GM18520 (cell line): ENCODE results near the gene DEFB132.

ENCODE experiments used
- ATAC-seq: cut with Tn5 transposase; IDR thresholded peaks from one replicate; pipeline ENCODE4 v1.9.1; 2021; ENCODE audit not compliant: unreplicated experiment

DEFB132 gene

DNA sequence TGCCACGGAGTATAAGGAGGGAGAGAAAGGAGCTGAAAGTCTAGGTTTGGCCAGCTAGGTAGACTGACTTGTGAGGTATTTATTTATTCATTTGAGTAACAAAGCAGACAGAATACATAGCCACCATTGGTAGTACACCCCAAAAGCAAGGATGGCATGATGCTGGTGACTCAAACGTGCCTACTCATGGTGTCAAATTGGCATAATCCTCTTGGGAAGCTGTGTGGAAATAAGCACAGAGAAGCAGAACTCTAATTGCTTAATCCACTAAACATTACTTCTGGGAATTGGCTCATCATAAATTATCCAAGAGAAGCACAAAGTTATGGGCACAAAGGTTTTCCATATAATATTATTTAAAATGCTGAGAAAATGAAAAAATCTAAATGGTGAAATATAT, 2.5 kb downstream of the DEFB132 start:
- ATAC-seq: no peak

DNA sequence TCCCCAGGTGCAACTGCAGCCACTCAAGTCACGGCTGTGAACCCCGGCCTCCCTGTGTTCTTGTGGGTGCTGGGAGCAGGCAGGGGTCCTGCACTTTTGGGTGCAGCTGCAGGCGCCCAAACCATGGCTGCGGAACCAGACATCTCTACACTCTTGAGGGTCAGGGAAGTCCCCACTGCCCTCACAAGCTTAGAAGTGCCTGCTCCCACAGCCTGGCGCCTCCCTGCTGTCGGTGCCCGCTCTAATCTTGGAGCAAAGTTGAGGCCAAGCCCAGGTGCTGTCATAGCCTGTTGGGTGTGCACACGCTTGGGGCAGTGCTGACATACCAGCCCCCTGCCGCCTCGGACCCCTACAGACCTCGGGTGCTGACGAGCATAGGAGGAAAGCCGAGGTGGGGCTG, 6.2 kb downstream of the DEFB132 start:
- no peak for ATAC-seq

DNA sequence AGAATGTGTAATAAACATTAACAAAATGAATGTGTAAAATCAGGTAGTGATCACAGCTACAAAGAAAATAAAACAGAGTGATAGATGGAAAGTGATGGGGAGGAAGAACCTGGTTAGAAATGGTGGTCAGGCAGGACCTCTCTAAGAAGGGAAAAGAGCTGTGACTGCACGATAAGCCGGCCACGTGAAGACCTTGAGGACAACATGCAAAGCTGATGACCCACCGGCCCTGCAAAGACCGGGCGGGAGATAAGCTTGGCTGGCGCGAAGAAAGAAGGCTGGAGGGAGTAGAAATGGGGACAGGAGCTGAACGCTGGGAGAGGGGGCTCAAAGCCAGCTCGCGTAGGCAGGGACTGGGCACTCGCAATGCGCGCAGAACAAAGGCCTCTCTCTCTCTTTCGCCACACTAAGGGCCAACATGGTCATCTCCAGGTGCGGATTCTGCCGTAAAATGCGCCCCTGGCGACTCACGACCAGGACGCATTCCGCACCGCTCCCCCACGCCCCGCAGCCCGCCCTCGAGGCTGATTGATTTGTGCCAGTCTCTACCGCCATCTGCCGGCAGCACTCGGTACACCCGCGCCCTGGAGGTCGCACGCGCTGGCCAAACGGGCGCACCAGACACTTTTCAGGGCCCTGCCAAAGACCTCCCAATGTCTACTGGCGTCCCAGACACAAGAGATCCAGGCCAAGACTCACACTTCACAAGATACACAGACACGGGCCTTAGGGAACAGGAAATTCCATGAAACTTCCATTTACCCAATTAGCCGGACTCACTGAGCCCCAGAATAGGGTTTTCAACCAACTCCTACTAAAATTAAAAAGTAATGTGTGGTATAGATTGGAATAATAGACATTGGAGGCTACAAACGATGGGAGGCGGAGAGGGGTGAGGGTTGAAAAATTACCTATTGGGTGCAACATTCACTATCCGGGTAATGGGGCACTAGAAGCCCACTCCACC, 9.4 kb downstream of the DEFB132 start:
- peak; percentile 87 for ATAC-seq

DNA sequence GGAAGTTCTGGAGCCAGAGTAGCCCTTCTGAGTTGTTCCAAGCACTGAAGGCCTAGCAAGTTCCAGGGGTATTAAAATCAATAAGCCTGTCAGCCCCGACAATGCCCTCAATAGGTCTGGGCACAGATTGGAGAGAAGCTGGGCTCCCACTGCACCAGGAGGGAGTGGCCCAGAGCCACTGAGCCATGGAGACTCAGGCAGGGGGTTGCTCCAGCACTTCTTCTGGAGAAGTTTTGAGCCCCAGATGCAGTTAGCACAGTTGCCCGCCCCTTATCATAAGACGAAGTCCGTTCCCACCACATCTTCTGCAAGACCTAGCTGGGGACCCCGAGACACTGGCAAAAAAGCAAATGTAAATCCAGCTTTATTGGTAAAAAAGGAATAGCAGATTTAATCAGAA, 13.0 kb downstream of the DEFB132 start:
- ATAC-seq: no peak

DNA sequence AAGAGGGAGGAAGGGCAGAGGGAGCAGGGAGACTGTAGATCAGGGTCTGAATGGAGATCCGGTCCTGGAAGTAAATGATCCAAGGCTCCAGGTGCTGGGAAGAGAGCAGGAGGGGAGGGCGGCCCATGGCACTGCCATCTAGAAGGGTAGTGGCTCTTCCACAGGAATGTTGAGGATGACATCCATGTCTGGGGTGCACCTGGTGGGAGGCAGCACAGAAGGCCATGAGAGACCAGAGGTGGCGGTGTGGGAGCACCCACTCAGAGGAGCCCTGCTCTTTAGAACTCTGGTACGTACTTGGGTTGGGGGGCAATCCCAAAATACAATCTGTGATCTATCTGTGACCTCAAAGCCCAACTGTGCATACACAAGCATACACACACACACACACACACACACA, 13.5 kb downstream of the DEFB132 start:
- no peak for ATAC-seq

DNA sequence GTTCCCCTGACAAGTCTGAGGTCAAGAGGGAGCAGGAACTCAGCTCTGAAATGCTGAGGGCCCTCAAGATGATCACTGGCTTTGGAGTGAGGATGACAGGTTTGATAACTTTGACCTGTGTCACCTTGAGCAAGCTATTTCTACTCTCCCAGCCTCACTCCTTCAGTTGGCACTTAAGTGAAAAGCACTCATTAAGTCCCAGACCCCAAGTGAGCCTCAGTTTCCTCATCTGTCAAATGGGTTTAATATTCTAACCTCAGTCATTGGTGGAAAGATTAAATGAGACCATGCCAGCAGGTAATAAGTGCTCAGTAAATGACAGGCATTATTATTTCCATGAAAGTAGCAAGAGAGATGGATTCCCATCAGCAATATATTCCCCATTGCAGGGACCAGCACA, 14.0 kb downstream of the DEFB132 start:
- no peak for ATAC-seq

DNA sequence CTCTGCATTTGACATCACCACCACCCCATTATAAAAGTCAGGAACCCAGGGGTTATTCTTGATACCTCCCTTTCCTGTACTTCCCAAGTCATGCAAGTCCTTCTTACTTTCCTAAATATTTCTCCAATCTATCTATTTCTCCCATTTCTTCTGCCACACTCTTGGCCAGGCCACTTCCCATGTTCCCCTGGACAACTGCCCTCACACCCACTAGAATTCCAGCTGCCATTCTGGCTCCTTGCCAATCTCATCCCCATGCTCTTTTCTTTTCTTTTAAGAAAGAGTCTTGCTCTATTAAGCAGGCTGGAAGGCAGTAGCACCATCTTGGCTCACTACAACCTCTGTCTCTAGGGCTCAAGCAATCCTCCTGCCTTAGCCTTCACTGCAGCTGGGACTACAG, 15.2 kb downstream of the DEFB132 start:
- ATAC-seq: no peak

DNA sequence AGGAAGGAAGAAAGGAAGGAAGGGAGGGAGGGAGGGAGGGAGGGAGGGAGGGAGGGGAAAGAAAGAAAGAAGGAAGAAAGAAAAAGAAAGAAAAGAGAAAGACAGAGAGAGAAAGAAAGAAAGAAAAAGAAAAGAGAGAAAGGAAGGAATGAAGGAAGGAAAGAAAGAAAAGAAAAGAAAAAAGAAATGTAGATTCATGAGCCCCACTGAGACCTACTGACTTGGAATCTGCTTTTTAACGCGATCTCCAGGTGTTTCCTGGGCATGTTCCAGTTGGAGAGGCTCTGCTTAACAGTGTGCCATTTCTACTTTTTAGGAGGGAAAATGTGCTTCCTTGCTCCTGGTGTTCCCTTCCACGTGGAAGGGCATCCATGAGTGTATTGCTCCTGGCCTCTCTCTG, 16.4 kb downstream of the DEFB132 start:
- no peak for ATAC-seq

DNA sequence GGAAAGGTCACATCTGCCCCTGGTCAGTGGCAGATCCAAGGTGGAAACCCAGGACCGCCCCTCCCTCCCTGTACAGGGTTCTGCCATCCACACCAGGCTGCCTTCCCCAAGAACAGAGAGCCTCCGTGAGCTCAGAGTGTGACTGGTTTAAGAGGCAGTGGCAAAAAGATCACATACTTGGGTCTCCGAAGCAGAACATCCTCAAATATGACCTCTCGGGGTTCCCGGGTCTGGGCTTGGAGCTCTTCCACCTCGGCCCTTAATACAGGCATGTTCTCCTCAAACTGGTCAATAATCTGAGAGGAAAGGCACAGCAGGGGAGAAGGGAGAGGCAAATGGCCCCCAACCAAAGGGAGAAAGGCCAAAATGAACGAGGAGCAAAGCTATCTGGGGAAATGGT, 18.3 kb downstream of the DEFB132 start:
- ATAC-seq: no peak

DNA sequence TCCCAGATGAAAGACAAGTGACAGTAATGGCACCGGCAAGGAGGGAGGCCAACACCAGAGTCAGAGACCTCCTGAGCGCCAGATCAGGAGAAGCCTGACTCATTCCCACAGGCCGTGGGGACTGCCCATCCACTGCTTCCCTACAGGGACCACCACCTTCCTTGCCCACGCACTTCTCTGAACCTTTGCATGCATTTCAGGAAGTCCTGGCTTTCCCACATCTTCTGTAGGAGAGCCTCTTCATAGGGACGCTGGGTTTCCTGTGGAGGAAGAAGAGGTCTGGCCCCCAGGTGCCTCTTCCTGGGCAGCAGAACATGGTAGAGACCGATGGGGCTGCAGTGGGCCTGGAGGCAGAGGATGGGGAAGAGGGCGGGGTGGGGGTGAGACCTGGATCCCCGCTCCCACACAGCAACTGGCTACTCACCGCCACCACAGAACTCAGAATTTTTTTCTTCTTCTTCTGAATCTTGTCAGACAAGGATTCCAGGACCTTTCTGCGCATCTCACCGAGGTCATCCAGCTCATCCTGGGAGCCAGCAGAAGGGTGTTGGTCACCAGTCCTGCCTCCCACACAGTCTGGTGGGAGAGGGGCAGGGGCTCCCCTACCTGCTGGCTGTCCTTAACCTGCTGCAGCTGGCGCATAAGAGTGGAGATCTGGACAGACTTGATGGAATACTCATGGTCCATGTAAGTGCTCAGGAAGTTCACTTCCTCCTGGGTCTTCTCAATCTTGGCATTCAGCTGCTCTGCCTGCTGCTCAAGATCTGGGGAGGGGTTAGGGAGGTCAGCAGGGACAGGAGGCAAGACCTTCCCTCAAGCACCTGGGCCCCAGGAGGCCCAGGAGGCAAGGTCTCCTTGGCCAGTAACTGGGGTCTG, 19.3 kb downstream of the DEFB132 start:
- no peak for ATAC-seq

DNA sequence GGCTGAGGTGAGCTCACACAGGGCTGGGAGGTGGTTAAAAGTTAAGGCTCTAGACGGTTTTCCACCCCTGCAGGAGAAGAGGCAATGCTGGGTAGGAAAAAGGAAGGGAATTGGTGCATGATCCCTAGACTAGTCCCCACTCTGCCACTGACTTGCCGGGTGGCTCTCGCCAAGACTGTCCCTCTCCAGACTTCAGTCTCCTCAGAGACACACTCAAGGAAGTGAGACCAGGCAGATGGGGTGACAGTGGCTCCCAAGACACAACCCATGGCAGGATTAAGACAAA, 19.9 kb downstream of the DEFB132 start:
- ATAC-seq: no peak

DNA sequence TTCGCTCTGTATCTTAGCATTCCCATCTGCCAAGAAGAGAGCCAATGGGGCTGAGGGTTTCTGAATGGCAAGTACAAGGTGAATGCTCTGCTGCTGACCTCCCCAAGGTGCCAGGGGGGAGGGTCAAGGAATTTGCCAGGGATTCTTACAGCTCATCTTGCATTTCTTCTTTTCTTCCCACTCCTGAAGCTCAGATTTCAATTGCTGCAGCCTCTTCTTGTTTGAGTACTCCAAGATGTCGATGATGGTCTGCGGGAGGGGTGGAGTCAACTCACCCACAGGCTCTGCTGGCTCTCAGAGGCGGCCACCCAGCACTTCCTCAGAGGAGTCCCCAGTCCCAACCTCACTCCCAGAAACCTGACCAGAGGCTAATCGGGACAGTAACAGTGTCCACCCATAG, 20.7 kb downstream of the DEFB132 start:
- no peak for ATAC-seq

DNA sequence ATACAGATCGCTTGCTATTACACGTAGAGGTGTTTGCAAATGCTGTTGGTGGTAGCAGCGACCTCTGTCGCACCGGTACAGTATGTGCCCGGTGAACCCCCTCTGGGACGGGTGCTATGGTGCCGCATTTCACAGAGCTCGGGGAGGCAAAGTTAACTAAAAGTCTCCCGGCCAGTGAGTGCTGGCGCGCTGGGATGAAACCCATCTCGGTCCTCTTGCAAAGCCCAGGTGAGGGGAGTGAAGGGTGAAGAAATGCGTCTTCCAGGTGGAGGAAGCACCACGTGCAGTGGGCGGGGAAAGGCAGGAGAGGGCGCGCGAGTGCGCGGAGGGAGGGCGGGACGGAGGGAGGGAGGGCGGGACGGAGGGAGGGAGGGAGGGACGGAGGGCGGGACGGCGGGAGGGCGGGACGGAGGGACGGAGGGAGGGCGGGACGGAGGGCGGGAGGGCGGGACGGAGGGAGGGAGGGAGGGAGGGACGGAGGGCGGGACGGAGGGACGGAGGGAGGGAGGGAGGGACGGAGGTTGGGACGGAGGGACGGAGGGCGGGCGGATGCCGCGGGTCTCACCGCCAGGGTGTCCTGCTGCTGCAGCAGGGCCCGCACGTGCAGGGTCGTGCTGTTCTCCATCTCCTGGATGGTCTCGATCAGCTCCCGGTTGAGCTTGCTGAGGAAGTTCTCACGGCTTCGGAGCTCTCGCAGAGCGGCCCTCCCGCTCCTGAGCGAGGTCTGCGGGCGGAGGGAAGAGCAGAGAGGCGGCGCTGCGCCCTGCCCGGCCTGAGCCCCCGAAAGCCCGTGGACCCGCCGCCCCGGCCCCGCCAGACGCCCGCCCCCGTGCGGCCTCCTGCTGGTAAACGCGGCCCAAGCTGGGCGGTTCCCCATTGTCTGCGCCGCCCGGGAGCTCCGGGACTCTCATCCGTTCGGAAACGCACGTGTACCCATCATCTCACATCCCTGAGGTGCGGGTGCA, 21.4 kb downstream of the DEFB132 start:
- no peak for ATAC-seq

DNA sequence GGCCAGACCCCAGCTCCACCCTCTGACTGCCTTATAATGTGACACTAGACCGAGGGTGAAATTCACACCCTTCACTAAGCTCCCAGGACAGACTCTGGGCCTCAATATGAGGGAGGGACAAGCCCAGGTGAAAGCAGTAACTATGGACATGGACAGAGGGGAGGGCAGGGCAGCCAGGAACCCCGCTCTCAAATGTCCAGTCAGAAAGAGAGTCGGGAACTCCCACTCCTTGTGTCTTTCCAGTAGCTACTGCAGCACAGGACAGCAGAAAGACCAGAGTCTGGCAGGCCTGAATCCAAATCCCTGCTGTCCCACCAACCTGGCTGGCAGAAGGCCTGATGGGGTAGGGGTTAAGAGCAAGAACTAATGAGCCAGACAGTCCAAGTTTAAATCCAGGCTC, 26.6 kb downstream of the DEFB132 start:
- ATAC-seq: no peak

DNA sequence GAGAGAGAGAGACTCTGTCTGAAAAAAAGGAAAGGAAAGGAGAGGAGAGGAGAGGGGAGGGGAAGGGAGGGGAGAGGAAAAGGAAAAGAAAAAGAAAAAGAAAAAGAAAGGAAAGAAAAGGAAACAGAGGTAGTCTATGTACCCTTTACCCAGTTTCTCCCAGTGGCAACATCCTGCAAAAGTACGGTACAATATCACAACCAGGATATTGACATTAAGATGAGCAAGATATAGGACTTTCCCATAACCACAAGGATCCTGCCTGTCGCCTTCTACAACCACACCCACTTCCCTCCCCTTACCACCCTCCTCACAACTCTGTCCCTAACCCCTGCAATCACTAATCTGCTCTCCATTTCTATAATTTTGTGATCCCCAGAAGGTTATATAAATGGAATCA, 29.0 kb downstream of the DEFB132 start:
- ATAC-seq: no peak

DNA sequence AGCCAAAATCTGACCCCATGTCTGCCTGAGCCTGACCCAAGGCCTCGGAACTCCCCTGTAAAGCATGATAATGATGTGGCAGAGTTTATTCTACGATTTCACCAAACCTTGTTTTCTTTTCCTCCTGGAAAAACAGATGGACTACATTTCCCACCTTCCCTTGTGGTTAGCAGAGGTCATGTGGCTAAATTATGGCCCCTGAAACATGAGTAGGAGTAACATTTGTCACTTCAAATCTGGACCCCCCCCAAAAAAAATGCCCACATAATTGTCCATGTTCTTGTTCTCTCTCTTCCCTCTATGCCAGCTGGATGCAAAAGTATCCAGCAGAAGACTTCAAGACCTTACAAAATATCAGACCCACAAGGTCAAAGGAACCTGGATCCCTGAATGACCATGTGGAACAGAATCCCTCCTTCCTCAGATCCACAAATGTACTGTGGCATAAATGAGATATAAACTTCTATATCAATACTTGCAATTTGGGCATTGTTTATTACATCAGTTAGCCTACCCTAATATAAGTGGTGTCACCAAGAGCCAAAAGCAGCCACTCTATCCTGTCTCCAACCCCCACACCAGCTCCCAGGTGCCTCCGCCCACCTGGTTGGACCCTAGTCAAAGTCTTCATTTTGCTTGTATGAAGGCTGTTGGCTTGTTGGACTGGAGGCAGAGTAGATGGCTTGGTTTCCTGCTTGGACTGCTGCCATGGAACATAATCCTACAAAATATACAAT, 31.6 kb downstream of the DEFB132 start:
- ATAC-seq: no peak

DNA sequence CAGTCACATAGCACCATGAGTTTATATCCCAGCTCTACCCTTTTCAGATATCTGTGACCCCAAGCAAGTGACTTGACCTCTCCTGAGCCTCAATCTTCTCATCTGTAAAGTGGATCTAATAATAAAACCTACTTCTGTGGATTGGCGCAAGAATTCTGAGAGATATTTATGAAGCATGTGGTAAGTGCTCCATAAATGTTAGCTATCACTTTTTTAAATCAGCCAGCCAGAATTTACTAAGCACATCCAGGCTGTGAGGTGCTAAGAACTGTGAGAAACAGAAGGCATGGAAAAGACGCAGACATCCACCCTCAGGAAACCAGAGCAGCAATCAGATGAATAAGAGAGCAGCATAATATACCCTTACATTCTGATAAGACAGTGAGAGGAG, 32.2 kb downstream of the DEFB132 start:
- ATAC-seq: no peak

DNA sequence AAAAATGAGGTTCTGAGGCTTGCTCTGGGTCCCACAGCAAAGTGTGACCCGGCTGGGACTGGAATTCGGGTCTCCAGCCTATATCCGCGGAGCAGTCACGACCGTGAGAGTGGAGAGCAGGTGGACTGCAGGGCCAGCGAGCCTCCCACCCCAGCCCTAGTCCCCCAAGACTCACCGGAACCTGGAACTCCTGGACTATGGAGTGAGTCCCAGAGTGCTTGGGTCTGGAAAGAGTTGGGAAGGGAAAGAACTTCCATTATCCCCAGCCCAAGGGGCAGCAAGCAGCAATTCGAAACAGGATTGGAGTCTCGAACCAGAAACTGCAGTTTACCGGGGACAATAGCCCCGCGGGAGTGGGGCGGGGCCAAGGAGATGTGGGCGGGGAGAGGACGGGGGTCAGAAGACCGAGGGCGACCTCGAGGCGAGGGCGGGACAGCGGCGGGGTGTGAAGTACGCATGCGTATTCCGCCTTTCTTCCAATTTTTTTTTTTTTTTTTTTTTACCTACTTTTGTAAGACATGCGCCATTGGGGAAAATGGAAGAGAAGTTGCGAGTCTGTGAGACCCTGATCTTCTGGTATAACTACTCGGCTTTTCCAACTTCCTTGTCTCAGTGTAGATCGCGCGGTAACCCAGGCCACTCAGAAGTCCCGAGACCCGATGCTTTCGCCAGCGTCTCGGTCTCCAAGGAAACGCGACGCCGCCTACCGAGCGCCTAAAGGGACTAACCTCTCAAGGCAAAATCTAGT, 32.7 kb downstream of the DEFB132 start, which contains the start of gene C20orf96:
Gene C20orf96, minus strand, starts transcription at position 667 of the 748 bp plus-strand sequence. Its CDS starts 140 bp downstream, at position 527.
- ATAC-seq: peak; percentile 67

DNA sequence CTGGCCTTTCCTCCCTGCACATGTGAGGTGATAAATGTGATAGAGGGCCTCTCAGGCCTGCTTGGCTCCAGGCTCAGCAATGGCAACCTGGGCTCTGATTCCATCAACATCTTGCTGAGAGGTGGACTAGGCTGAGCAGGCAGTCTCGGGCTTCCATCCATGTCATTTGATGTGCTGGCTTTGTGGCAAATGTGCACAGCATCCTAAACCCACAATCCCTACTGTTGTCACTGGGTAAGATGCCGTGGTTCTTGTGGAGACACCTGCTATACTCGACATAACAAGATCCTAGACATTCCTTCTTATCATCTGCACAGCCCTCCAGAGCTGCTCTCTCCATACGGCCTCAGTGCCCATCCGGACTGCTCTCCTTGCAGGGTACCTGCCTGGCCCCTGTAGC, 37.1 kb downstream of the DEFB132 start:
- ATAC-seq: no peak

DNA sequence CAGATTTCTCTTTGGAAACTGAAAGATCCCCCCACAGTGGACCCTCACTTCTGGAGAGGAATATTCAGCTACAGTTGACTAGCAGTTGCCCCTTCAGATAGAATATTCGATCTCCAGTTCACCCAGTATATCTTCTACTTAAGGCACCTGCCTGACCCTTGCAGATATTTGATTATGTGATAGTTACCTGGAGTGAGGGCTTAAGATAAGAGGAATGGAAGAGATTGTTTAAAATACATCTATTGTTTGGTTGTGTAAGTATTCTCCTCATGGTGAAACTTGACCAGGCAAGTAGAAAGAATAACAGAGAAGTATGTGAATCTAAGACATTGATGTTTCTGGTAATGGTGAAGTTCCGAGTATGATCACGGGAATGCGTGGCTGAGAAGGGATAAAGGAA, 38.3 kb downstream of the DEFB132 start:
- ATAC-seq: no peak
